ENCODE data around the gene ODAD4. TPM values are rescaled to one million over a fixed set of nuclear protein-coding genes. Genes with fewer than 3 reads are reported as not detected.

Gene ODAD4
- total and polyA plus RNA-seq, 2 of the 8 experiments (the other 6 are each of a cell fraction or from before 2014, with no cell fraction given): 0.48 to 1.3 TPM

DNA sequence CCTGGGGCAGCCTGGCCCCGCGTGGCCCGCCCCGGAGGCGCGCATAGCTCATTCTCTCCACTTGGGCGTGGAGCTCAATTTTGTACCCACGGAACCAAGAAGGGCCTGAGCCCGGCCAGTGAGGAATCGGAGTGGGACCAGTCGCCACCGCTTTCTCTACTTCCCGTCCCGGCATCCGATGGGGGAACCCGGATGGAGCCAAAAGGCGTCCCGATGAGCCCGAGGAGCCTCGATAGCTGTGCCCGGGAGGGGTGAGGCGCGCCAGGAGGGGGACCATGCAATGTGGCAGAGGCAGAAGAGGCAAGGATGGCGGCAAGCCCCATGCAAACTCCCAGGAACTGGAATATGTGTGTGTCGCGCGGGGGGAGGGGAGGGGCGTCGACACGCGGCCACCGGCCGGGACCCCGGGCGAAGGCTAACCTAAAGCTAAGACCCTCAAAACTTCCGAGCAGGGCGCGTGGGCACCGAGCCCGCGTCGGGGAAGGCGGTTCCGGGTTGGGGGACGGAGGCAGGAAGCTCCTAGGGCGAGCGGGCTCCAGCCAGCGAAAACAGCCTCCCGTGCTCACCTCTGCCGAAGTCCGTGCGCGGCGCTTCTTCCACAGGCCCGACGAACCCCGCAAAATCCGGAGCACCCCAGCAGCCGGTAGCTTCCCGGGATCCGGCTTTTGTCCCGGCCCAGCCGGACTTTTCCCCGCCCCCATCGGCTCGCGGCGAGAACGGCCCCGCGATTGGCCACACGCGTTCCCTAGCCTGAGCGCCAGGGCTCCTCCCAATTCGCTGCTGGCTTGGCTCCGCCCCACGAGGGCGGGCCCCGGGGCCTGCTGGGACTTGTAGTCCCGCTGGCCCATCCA is 11.9 kb upstream of the ODAD4 start, which contains the start of gene ACLY (continued):
- TF ChIP-seq, protein P1, sequence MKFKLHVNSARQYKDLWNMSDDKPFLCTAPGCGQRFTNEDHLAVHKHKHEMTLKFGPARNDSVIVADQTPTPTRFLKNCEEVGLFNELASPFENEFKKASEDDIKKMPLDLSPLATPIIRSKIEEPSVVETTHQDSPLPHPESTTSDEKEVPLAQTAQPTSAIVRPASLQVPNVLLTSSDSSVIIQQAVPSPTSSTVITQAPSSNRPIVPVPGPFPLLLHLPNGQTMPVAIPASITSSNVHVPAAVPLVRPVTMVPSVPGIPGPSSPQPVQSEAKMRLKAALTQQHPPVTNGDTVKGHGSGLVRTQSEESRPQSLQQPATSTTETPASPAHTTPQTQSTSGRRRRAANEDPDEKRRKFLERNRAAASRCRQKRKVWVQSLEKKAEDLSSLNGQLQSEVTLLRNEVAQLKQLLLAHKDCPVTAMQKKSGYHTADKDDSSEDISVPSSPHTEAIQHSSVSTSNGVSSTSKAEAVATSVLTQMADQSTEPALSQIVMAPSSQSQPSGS (IDR thresholded peaks at IDR 0.05; ENCODE audit: low read length): peak; percentile 71; the same call in 1 of the 2 replicates
- TF ChIP-seq POLR2A (IDR thresholded peaks at IDR 0.05; ENCODE audit: control extremely low read depth in 1 of 2, low read depth in 2 of 2, low read length in 2 of 2) (peak; percentile 30 to 95), GABPA (IDR thresholded peaks at IDR 0.05; ENCODE audit: borderline replicate concordance, insufficient read depth, low read length) (no peak), TAF7 (optimal IDR thresholded peaks at IDR 0.05; ENCODE audit: borderline replicate concordance, low read depth, low read length) (peak; percentile 59), SIRT6 (IDR thresholded peaks at IDR 0.05; ENCODE audit: low read length) (no peak), CEBPB (IDR thresholded peaks at IDR 0.05; ENCODE audit: low read depth, low read length) (no peak), BRCA1 (IDR thresholded peaks at IDR 0.05; ENCODE audit: low read depth, low read length) (no peak), SIX5 (IDR thresholded peaks at IDR 0.05; ENCODE audit: low read depth, low read length) (peak; percentile 81), POU5F1 (IDR thresholded peaks at IDR 0.05; ENCODE audit: low read depth, low read length) (no peak), MAFK (IDR thresholded peaks at IDR 0.05; ENCODE audit: low read depth, low read length) (no peak), RFX5 (IDR thresholded peaks at IDR 0.05; ENCODE audit: borderline replicate concordance, low read depth, low read length) (no peak), SAP30 (IDR thresholded peaks at IDR 0.05; ENCODE audit: insufficient read depth, insufficient replicate concordance, low read length) (no peak), KDM1A (IDR thresholded peaks at IDR 0.05; ENCODE audit: borderline replicate concordance, low read length) (no peak), EP300 (IDR thresholded peaks at IDR 0.05; ENCODE audit: borderline replicate concordance in 1 of 2, low read depth in 2 of 2, low read length in 2 of 2) (no peak; a peak in 1 of 3 replicates), HDAC6 (IDR thresholded peaks at IDR 0.05; ENCODE audit: low read depth, low read length) (no peak), TBP (IDR thresholded peaks at IDR 0.05; ENCODE audit: low read depth, low read length) (peak; percentile 88)
- TF ChIP-seq, protein P2, sequence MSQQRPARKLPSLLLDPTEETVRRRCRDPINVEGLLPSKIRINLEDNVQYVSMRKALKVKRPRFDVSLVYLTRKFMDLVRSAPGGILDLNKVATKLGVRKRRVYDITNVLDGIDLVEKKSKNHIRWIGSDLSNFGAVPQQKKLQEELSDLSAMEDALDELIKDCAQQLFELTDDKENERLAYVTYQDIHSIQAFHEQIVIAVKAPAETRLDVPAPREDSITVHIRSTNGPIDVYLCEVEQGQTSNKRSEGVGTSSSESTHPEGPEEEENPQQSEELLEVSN (IDR thresholded peaks at IDR 0.05): 0 out of 2 replicates have a peak, but pooled peaks have one; percentile 15
- TF ChIP-seq, protein P3, sequence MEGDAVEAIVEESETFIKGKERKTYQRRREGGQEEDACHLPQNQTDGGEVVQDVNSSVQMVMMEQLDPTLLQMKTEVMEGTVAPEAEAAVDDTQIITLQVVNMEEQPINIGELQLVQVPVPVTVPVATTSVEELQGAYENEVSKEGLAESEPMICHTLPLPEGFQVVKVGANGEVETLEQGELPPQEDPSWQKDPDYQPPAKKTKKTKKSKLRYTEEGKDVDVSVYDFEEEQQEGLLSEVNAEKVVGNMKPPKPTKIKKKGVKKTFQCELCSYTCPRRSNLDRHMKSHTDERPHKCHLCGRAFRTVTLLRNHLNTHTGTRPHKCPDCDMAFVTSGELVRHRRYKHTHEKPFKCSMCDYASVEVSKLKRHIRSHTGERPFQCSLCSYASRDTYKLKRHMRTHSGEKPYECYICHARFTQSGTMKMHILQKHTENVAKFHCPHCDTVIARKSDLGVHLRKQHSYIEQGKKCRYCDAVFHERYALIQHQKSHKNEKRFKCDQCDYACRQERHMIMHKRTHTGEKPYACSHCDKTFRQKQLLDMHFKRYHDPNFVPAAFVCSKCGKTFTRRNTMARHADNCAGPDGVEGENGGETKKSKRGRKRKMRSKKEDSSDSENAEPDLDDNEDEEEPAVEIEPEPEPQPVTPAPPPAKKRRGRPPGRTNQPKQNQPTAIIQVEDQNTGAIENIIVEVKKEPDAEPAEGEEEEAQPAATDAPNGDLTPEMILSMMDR (IDR thresholded peaks at IDR 0.05; ENCODE audit: control extremely low read depth in 1 of 3, insufficient read depth in 1 of 3, low read depth in 1 of 3, low read length in 3 of 3): 0 out of 4 replicates have a peak, but pooled peaks of 1 of the 3 experiments have one; percentile 5

Measured in H1 (cell line).